NCI-H526 treated with DMSO at 0.1 percent for 48 hours (cell line): ENCODE measurements around the gene PRIM2.
"Not testable (repeated sequence)": the region's sequence is repeated elsewhere in the genome, so short reads cannot be mapped to it uniquely, and the experiment has no call there.

Experiments used
- DNase-seq: peaks from one replicate; lab custom pipeline; 2025; lab: John Stamatoyannopoulos, UW

PRIM2 gene

DNA sequence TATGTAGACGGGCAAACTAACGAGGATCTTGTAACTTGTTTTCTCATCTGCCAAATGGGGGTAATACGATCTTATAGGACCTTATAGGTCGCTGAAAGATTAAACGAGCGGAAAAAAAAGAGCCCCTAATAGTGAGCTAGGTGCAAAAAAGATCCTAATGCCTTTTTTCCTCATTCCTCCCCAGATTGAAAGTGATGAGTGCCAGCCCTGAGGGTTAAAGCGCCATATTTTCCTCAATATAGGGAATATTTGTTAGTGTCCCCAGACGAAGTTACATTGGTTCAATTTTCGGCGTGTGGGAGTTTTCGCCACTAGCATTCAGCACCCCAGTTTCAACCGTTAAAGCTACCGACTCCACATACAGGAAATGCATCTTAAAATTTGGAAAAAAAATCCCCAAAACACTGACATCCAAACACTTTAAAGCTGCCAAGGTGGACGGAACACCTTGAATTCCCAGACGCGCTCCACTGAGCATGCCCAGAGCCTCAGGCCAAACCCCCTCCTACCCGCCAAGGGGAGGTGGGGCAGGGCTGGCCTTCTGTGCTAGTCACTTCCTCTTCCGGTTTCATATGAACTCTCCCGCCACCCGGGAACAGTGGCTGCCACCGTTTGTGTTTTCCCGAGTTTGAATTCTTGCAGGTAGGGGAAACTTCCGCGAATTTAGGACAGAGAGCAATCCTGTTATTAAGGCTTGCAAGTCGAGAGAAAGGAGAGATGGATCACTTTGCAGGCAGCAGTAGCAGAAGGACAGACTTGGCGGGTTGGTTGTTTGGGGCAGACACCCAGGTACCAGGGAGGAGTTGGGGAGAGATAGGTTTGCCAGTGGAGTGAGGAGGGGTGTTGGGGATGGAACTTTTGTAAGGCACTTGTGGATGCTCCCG lies at the start of gene PRIM2:
Gene PRIM2, plus strand, starts transcription at position 571 of the 884 bp plus-strand sequence. CDS start 816 bp downstream, outside the sequence.
- DNase-seq, result peak; percentile 80

DNA sequence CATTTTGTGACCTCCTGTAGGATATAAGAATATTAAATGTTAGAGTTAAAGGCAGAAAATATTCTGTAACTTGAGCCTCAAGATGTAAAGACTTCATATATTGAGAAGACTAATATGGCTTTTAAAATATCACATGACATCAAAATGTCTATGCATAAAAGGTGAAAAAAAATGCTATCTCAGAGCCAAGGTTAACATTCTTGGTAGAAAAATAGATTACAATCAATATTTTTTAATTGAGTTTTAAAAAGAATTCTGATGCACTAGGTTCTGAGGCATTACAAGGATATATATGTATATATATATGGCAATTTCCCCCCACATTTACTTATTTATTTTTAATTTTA lies 49.2 kb upstream of the PRIM2 start:
- no peak for DNase-seq

DNA sequence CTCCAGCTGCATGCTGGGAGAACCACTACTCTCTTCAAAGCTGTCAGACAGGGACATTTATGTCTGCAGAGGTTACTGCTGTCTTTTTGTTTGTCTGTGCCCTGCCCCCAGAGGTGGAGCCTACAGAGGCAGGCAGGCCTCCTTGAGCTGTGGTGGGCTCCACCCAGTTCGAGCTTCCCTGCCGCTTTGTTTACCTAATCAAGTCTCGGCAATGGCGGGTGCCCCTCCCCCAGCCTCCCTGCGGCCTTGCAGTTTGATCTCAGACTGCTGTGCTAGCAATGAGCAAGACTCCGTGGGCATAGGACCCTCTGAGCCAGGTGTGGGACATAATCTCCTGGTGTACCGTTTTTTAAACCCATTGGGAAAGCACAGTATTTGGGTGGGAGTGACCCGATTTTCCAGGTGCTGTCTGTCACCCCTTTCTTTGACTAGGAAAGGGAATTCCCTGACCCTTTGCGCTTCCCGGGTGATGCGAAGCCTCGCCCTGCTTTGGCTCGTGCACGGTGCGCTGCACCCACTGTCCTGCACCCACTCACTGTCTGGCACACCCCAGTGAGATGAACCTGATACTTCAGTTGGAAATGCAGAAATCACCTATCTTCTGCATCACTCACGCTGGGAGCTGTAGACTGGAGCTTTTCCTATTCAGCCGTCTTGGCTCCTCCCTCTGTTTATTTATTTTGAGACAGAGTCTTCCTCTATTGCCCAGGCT lies 43.2 kb upstream of the PRIM2 start:
- DNase-seq, result not testable (repeated sequence)

GRCh38 chr6:57275384-57275783 lies 42.0 kb upstream of the PRIM2 start:
- no peak for DNase-seq

- no peak for DNase-seq
These were observed 40.5 kb upstream of the PRIM2 start for GRCh38 chr6:57276946-57277345.

- DNase-seq, result peak; percentile 25
These were observed 38.9 kb upstream of the PRIM2 start for GRCh38 chr6:57278570-57278969.

- no peak for DNase-seq
These were observed 38.4 kb upstream of the PRIM2 start for GRCh38 chr6:57279013-57279412.

GRCh38 chr6:57283106-57283505 lies 34.3 kb upstream of the PRIM2 start:
- no peak for DNase-seq

GRCh38 chr6:57283911-57284455 lies 33.4 kb upstream of the PRIM2 start:
- DNase-seq, result no peak

DNA sequence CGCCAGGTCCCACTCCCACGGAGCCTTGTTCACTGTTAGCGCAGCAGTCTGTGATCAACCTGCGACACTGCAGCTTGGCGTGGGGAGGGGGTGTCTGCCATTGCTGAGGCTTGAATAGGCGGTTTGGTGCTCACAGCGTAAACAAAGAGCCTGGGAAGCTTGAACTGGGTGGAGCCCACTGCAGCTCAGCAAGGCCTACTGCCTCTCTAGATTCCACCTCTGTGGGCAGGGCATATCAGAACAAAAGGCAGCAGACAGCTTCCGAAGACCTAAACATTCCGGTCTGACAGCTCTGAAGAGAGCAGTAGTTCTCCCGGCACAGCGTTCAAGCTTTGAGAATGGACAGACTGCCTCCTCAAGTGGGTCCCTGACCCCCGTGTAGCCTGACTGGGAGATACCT lies 29.3 kb upstream of the PRIM2 start:
- not testable (repeated sequence) for DNase-seq

DNA sequence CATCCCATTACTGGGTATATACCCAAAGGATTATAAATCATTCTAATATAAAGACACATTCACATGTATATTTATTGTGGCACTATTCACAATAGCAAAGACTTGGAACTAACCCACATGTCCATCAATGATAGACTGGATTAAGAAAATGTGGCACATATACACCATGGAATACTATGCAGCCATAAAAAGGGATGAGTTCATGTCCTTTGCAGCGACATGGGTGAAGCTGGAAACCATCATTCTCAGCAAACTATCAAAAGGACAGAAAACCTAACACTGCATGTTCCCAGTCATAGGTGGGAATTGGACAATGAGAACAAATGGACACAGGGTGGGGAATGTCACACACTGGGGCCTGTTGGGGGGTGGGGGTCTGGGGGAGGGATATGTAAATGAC lies 24.0 kb upstream of the PRIM2 start:
- not testable (repeated sequence) for DNase-seq

DNA sequence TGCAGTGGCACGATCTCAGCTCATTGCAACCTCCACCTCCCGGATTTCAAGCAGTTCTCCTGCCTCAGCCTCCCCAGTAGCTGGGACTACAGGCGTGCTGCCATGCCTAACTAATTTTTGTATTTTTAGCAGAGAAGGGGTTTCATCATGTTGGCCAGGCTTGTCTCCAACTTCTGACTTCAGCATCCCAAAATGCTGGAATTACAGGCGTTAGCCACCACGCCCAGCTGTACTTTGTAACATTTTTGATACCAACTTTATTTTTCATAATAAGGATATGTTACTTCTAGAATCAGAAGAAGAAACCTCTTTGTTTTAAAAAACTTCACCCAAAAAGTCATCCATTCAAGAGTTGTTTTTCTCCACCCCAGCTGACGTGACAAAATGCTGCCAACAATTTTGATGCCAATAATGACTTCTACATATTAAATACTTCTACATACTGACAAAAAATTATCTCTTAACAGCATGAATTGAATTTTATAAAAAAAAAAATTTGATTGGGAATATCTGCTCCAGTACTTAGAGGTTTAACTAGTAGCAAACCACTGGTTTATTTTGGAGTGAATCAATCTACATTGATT lies 22.5 kb upstream of the PRIM2 start:
- no peak for DNase-seq

- DNase-seq, result no peak
These were observed 19.9 kb upstream of the PRIM2 start for GRCh38 chr6:57297505-57297904.

DNA sequence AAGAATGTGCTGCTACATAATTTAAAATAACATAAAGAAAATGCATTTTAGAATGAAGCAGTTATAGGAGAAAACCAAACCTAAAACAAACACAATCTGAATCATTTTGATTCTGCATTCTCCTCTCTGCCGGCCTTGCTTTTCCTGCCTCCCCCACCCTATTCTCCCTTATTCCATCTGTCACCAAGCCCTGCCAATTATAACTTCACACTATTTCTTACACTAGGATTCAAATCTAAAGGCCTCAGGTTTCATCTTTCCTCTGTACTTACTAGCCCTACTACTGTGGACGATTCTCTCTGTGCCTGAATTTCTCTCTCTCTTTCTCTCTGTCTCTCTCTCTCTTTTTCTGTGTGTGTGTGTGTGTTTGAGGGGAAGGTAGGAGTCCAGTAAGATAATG lies 18.7 kb upstream of the PRIM2 start:
- DNase-seq, result no peak

- no peak for DNase-seq
These were observed 15.7 kb upstream of the PRIM2 start for GRCh38 chr6:57301757-57302156.

- DNase-seq, result no peak
These were observed 15.0 kb upstream of the PRIM2 start for GRCh38 chr6:57302477-57302876.

DNA sequence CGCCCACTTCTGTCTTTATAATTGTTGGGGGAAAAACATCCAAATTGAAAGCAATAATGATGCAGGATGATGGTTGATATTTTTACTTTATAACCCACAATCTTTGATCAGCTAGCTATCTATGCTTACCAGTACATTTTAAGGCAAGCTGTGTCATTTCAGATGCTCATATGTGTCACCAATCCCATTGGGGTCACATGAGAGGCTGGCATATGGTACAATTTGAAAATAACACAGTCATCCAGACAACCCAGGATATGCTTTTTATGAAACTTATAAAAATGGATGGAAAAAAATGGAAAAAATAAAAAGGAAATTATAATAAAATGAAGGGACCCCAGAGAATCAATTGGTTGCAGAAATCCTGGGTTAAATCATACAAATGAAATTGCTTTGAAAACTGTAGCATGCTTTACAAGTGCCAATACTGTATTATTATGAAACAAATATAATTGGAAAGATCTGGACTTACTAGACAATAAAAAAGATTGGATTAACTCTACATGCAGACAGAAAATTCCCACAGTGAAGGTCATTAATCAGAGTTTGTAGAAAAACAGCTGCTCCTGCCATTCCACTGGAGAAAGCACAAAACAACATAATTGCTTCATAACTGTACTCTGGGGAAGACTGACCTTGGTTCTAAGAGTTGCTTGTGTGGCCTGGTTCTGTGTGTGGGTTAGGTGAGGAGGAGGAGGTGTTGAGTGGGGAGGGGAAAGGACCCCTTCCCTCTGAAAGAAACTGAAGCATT lies 13.3 kb upstream of the PRIM2 start:
- no peak for DNase-seq

GRCh38 chr6:57305107-57305506 lies 12.3 kb upstream of the PRIM2 start:
- no peak for DNase-seq

DNA sequence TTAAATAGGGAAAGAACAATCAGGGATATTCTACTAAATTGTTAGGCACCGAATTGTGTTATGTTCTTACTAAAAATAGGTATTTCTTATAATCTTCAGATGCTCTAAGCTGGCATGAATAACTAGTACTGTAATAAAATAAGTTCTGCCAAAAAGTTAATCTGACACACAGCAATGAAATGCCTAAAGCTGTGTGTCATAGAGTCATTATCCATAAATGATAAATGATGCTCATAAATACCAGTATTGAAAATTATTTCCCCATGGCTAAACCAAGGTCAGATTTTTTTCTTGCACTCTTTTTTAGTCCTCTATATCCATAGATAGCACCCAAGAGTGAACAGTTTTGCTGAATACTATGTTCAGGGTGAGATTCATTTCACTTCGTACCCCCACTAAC lies 11.7 kb upstream of the PRIM2 start:
- no peak for DNase-seq

- no peak for DNase-seq
These were observed 11.2 kb upstream of the PRIM2 start for GRCh38 chr6:57306273-57306672.

GRCh38 chr6:57307850-57308249 lies 9.6 kb upstream of the PRIM2 start:
- no peak for DNase-seq

DNA sequence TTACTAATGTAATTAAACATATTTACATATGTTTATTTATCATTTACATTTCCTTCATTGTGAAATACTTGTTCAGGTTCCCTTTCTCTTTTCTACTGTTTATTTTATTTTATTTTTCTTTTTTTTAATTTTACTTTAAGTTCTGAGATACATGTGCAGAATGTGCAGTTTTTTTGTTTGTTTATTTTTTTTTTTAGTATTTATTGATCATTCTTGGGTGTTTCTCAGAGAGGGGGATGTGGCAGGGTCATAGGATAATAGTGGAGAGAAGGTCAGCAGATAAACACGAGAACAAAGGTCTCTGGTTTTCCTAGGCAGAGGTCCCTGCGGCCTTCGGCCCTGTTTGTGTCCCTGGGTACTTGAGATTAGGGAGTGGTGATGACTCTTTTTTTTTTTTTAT lies 8.7 kb upstream of the PRIM2 start:
- not testable (repeated sequence) for DNase-seq
